ENCODE data around the gene ABHD13.
A peak's percentile ranks its signal among the peaks of the same experiment; 100 is the strongest.
"Not testable (repeated sequence)": the region's sequence is repeated elsewhere in the genome, so short reads cannot be mapped to it uniquely, and the experiment has no call there.

Gene ABHD13

DNA sequence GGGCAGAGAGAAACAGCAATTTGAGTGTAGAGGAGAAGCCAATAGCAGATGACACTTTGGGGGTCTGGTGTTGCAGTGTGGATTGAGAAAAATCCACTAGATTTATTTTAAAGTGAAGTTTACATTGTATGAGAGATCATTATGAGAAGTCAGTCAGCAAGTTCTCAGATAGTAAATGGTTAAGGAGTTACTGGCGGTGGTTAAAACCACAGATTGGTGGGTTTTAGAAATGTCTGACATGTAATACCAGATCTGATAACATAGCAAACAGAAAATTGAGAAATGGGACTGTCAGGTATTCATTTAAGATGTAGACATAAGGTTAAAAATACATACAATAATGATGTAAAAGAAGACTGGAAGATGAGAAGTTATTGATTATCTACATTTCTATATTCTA is 7.2 kb downstream of the ABHD13 start:
- no peak for DNase-seq

DNA sequence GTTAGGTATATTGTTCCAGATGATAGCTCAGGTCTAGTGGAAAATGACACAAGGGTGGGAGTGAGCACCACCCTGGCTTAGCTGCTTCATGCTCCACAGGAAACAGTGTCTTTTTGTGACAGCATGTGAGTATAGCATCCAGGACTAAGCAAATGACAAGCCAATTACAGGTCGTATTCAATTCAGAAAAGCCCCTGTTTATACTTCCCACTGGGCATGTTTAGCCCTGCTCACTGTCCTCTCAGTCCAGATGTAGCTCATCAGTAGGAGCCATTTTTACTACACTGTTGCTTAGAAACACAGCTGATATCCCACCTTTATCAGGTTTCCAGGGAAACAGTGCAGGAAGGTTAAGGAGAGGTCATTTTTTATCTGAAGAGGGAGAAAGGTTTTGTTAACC is 8.0 kb downstream of the ABHD13 start:
- no peak for DNase-seq

DNA sequence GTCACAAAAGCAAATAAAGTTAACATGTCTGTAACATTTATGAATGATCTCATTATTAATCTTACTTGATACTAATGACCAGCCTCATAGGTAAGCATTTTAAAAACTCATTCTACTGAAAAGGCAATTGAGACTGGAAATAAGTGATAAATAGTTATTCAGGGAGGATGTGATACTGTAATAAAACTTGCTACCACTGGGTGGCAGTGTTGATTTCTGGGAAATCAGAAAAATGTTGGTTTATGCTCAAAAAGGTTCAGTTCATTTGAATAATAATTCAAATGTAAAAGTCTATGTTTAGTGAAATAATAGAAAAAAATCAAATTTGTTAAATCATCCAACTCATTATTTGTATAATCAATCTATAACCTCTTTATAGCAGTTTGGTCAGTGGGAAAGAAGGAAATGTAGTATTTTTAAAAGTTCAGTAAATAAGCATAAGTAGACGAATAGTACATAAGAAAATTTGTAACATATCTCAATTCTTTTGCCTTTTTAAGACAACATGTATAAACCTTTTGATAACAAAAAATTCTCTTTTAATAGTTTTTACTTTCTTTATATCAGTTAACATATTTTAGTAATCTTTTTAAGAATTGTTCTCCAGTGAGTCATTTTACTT is 9.6 kb downstream of the ABHD13 start:
- no peak for DNase-seq

DNA sequence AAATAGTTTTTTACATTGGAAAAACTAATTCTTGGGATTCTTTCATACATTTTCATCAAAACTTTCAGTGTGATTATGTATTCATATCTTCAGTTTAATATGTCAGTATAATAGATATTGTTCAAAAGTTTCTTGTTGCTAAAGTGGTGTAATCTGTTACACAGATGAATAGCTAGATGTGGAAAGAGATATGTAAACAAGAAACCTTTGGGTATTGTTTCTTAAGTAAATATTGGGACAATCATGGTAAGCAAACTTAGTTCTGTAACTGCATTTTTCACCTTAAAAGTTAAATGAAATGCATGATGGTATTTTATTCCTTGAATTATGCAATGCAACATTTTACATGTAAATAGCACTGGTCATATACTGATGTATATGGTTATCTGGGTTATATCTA is 12.2 kb downstream of the ABHD13 start:
- no peak for DNase-seq

DNA sequence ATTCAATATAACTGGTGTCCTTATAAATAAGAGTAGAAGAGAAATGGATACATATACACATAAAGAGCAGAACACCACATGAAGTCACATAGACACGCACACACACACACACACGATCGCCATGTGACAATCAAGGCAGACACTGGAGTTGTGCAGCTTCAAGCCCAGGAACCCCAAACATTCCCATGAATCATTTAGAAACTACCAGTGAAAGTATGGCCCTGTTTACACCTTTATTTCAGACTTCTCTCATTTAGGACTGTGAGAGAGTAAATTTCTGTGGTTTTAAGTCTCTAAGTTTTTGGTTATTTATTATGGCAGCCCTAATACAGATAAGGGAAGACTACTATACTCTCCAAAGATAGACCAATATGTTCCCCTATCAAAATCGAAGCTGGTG is 31.0 kb downstream of the ABHD13 start:
- no peak for DNase-seq

DNA sequence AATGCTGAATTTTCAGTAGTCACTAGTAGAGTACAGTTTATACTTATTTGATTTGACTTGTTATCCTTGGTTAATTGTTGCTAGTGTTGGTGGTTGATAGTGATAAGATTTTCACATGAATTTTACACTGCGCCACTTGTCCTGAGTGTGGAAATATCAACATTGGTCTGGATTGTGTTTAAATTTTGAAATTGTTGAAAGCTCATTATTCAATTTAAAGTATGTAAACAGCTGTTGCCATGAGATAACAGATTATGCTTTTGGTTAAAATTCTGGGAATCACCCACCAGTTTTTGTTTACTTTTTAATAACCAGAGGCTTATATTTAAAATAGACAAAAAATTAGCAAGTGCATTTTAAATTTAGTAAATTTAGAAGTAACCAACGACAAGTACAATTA is 39.1 kb downstream of the ABHD13 start:
- DNase-seq, result no peak

DNA sequence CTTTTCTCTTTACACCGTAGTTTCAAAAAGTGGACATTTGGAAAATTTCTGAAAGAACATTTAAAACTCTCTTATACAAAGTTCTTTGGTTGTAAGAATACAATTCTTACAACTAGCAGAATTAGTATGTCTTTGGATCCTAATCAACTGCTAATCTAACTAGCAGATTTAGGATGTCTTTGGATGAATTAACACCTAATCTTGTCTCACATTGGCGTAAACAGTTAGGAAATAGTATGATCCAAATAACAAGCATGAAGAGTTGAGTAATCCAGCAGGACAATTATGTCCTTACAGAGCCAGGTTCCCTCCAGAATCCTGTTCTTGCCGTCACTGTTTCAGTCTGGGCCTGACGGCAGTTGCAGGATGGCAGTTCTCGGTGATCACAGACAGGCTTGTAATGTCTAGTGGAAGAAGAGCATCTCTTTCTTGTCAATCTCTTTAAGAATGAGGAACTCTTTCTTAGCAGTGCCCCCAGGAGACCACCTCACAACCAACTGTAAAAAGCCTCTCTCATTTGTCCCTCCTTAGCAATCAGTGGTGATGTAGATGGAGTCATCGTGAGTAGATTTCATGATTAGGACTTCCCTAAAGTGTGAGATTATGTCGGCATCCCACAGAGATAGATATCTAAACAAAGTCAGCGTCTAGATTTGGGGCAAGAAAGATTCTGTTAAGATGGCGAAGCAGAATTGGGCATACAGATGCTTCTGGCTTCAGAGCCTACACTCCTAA is 45.6 kb downstream of the ABHD13 start:
- DNase-seq, result no peak

DNA sequence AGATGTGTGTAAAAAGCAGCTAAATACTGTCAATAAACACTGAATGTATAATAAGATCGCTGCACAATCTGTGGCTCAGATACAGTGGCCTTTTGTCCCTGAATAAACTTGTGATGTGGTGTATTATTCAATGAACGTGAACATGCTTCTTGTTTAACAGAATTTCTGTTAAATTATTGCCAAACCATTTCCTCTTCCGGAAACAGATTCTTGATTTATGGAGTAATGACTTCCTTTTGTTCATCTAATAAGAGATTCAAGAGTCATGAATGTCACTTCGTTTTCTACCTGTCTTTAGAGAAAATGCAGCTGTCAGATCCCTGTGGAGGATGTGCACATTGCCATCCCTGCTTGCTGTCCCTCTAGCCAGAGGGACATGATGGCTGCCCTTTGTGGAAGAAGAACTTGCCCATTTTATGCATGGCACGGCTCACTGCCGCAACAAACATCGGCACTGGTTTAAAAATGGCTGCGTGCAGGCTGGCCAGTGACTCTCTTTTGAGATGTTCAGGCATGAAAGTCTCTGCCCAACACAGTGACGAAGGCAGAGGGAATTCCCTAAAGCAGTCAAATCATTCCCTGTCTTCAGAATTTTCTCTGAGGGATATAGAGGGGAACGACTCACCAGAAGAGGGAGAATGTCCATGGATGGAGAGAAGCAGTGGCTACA is 48.3 kb downstream of the ABHD13 start:
- DNase-seq, result no peak

DNA sequence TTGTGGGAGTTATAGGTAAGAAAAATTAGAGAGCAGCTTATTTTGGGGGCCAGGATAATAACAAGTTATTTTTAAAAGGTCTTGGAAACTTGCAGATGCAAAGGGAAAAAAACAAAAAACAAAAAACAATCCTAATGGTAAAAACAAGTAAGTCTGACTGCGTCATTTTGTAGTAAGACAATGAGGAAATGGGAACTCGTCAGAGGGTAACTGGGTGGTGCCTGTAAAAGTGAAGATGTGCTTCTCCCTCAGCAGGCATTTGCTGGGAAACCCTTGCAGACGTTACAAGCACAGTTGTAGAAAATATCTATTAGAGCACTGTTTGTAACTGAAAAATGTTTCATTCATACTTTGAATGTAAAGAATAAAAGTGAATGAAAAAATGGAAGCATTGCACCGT is 49.2 kb downstream of the ABHD13 start:
- DNase-seq, result no peak

DNA sequence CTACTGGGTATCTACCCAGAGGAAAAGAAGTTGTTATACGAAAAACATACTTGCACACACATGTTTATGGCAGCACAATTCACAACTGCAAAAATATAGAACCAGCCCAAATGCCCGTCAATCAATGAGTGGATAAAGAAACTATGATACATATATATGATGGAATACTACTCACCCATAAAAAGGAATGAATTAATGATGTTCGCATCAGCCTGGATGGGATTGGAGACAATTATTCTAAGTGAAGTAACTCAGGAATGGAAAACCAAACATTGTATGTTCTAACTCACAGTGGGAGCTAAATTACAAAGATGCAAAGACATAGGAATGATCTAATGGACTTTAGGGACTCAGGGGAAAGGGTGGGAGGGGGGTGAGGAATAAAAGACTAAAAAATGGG is 49.7 kb downstream of the ABHD13 start:
- DNase-seq, result not testable (repeated sequence)

DNA sequence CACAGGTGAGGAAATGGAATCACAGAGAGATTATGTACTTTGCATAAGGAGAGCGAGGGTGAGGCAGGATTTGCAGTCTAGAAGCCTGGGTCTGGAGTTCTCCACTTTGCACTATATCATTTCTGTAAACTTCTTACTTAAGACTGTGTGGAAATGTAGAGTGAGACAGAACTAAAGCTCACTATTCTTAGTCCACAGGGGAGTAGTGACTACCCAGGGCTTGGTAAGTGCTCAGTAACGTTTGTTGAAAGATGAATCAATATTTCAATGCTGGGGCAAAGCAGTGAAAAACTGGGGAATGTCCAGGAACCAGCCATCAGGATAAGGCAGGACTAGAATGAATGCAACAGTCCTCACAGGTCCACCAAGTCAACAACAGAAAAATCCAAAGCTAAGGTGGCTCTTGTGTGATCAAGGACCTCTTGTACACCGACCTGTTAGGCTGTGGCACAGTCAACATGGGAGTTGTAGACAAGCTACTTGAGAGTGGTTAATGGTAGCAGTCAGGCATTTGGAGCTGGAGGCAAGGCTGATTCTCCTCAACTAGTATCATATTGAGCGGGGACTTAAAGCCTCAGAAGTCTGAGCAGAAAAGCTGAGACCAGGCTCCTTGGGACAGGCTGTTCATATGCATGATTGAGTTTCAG is 50.4 kb downstream of the ABHD13 start:
- DNase-seq, result no peak

DNA sequence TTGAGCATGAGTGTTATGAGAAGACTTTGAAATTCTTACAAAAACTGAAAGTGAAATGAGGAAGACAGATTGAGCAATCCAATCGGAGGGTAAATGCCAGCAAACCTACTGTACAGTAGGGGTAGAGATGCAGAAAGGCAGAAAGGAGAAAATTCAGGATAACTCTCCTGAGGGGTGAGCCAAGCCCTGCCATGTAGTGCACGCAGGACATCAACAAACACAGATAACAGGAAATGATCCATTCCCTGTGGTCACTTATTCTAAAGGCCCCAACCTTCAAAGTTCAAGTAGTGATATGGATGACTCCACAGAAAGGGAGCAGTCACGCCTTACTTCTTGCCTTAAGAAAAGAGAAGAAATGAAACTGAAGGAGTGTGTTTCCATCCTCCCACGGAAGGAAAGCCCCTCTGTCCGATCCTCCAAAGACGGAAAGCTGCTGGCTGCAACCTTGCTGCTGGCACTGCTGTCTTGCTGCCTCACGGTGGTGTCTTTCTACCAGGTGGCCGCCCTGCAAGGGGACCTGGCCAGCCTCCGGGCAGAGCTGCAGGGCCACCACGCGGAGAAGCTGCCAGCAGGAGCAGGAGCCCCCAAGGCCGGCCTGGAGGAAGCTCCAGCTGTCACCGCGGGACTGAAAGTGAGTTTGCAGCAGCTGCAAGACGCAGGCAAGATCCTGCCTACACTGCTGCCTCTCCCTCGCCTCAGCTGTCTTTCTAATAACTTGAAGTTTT is 51.6 kb downstream of the ABHD13 start, which contains the start of gene TNFSF13B:
TSS of gene TNFSF13B (plus strand) at position 118 of the 728 bp plus-strand sequence. CDS start at position 296, 178 bp downstream.
- peak; percentile 74 for DNase-seq

DNA sequence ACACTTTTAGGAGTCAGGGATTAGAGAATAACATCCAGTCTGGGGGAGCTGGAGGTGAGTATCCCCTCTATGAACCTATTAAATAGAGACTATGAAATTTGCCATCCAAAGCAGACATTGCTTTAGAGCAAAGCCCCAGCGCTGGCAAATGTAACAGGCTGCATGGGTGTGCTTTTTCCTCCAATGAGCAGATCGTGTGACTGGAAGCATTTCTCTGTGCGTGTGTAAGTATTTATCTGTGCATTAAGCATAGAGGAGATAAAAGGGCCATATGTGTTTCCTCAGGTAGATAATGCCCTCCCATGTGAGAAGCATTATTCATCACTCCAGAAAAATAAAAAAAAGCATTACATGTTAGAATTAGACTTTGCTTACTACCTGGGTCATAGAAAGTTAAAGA is 52.2 kb downstream of the ABHD13 start:
- DNase-seq, result no peak

DNA sequence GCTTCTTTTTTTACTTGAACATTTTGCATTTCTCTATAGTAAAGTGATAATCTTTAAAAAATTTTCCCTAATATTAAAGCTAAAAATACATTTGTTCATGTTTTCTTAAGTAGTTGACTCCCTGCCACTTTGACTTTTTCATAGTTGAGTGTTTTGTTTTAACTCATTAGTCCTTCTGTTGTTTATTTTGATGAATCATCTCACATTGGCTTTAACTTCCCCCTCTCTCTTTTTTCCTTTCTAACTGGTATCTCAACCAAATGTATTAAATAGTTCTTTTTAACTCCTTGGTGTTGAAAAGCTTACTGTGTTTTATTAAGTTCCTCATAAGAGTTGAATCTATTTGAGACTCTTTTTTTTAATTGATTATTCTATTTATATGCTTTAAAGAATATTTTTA is 54.1 kb downstream of the ABHD13 start:
- DNase-seq, result no peak

DNA sequence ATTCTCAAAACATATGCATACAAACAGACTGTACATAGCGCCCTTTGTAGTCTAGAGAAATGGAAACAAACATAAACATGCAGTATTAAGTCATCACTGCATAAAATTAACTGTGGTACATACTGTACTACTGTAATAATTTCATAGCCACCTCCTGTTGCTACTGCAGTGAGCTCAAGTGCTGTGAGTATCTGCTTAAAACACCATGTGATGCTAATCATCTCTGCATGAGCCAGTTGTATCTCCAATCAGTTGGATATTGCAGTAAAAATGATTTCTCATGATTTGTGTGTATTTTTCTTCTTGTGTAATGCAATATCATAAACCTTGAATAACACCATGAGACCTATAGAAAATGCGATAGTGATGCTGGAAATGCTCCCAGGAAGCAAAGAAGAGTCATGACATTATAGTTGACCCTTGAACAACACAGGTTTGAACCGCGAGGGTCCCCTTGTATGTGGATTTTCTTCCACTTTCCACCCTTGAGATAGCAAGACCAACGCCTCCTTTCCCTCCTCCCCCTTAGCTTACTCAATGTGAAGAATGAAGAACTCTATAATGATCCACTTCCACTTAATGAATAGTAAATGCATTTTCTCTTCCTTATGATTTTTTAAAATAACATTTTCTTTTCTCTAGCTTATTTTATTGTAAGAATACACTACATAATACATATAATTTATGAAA is 55.4 kb downstream of the ABHD13 start:
- no peak for DNase-seq

DNA sequence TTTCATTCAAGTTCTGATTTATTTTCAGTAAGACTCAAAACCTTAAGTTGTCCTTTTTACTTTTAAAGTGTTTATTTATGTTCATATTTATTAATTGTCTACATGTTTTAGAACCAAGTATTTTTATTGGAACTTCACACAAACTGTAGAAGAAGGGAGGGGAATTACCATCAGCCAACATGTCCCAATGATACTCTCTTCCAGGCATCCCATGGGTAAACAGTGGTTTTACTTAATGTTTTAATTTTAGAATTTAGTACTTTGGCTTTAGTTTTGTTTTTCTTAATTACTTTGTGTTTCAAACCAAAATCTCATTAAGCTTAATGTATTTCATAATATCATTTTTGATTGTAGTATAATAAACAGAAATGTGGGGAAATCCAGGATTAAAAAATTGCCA is 56.5 kb downstream of the ABHD13 start:
- no peak for DNase-seq

DNA sequence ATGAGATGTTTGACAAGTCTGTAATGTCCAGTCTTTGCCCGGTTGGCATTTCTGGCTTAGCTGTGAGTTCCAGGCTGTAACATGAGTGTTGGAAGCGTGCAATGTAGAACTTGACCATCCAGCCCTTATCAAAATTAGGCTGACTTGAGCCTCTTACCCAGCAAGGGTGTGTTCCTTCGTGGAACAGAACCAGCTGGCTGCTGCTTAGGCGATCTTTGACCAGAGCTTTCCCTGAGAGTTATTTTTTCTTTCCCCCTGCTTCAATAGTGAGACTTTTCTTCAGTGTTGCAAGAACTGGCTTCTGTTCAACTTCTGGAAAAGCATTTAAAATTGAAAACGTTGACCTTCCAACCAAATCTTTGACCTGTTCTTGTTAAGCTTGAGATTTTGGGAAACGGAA is 57.9 kb downstream of the ABHD13 start:
- no peak for DNase-seq

DNA sequence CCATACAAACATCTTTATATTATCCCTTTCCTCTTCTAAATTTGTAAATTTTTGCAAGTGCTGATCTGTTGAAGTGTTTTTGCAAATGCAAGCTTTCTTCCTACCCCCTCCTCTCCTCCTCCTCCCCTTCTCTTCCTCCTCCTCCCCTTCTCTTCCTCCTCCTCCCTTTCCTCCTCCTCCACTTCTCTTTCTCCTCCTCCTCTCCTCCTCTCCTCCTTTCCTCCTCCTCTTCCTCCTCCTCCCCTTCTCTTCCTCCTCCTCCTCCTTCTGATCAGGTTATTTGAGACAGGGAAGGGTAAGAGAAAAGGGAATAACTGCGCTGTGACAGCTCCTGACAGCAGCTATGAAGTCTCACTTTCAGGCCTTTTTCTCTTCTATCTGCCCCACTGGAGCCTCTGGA is 60.3 kb downstream of the ABHD13 start:
- DNase-seq, result no peak

DNA sequence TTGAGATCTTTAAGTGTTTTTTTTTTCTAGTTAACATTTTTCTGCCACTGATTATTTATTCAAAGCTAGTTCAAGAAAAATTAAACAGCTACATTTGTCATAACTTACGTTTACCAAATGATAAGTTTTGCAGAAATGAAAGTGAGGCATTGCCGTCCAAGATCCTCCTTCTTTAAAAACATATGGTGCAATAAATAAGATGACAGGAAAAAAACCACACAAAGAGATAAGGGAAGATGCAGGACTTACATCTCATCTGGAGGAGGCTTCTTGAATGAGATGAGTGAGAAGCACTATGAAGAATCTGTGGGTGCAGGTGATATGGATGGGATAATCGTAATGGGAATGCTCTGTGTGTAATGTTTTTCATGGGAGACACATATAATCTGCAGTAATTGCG is 63.7 kb downstream of the ABHD13 start:
- DNase-seq, result no peak

DNA sequence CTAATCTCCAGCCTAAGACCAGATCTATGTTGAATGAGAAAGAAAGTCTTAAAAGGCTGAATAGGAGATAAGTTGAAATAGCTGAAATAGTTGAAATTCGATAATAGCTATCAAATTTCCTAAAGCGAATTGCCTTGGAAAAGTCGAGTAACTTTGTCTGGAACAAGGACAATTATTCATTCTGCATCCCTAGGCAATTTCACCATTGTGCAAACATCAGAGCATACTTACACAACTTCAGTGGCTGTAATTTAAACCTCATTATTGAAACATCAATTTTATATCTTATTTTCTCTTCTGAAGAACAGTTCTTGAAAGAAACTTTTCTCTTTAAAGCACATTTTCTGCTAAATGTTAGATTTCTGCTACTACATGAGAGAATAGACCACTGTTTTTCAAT is 64.9 kb downstream of the ABHD13 start:
- DNase-seq, result no peak

Measured in islet precursor cell (in vitro differentiated cells).